ENCODE measurements around the gene METTL2B.
A peak's percentile ranks its signal among the peaks of the same experiment; 100 is the strongest.

DNA sequence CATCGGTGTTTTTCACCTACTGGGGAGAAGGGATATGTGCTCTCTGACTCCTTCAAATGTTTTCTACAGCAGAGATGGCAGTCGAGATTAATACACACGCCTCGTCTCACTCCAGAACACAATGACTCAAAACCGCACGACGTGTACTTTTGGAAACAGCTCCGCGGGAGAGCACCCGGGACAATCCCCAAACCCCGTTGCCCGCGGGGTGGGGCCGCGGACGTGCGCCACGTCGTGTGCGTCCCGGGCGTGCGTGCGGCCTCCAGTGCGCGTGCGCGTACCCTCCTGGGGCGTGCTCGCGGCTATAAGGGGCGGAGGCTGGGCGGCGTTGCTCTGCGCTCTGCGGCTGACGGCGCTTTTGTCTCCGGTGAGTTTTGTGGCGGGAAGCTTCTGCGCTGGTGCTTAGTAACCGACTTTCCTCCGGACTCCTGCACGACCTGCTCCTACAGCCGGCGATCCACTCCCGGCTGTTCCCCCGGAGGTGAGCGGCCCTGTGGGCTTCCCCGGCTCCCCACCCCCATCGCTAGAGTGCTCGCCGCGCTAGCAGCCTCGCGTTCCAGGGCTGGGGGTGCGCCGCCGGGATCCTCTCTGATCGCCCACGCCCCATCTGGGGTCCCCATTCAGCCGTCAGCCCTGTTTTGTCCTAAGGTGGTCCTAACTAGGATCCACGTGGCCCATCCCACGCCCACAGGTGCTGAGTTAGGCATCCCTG, 20.8 kb upstream of the METTL2B start, which contains the start of gene HILPDA:
- TF ChIP-seq, protein P1, sequence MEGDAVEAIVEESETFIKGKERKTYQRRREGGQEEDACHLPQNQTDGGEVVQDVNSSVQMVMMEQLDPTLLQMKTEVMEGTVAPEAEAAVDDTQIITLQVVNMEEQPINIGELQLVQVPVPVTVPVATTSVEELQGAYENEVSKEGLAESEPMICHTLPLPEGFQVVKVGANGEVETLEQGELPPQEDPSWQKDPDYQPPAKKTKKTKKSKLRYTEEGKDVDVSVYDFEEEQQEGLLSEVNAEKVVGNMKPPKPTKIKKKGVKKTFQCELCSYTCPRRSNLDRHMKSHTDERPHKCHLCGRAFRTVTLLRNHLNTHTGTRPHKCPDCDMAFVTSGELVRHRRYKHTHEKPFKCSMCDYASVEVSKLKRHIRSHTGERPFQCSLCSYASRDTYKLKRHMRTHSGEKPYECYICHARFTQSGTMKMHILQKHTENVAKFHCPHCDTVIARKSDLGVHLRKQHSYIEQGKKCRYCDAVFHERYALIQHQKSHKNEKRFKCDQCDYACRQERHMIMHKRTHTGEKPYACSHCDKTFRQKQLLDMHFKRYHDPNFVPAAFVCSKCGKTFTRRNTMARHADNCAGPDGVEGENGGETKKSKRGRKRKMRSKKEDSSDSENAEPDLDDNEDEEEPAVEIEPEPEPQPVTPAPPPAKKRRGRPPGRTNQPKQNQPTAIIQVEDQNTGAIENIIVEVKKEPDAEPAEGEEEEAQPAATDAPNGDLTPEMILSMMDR (IDR thresholded peaks at IDR 0.05): peak in 1 of 3 experiments; percentile 7
- no peak for TF ChIP-seq POLR2A (IDR thresholded peaks at IDR 0.05)

Measured in testis (tissue), 2 donors.